ENCODE data around the gene FYCO1. TPM values are rescaled to one million over a fixed set of nuclear protein-coding genes. Genes with fewer than 3 reads are reported as not detected.
A peak's percentile ranks its signal among the peaks of the same experiment; 100 is the strongest.

FYCO1 gene
- total and polyA plus RNA-seq, 2 of the 8 experiments (the other 6 are each of a cell fraction or from before 2014, with no cell fraction given), result 4.8 to 10.8 TPM

- Histone ChIP-seq H3K27ac (ENCODE audit: low read depth, low read length) (no peak overlapping the region), H3K4me1 (replicated peaks in 1 of 4; ENCODE audit: control insufficient read depth in 3 of 4, insufficient read depth in 4 of 4, low read length in 3 of 4) (no peaks in the 10 kb centered on the region), H3K79me1 (ENCODE audit: low read depth, low read length) (no peaks in the 10 kb centered on the region), H2BK15ac (ENCODE audit: low read length) (no peak overlapping the region), H3K56ac (replicated peaks; ENCODE audit: insufficient read length, low read depth, low read length) (no peak overlapping the region), H3K18ac (ENCODE audit: extremely low read depth, low read length) (no peak overlapping the region), H3K4ac (replicated peaks; ENCODE audit: insufficient read length, low read depth, low read length) (no peak overlapping the region), H4K5ac (ENCODE audit: insufficient read length, low read depth, low read length) (no peak overlapping the region), H2BK20ac (ENCODE audit: low read length) (no peak overlapping the region), H3K9ac (replicated peaks in 1 of 4; ENCODE audit: extremely low read depth in 1 of 4, low read depth in 3 of 4, low read length in 3 of 4) (no peak overlapping the region), H3K79me2 (ENCODE audit: control insufficient read depth in 1 of 2, insufficient read depth in 2 of 2, low read length in 2 of 2) (no peaks in the 10 kb centered on the region), H2AK5ac (ENCODE audit: low read depth, low read length) (no peak overlapping the region), H3K36me3 (ENCODE audit: control insufficient read depth in 2 of 4, insufficient read depth in 4 of 4, low read length in 3 of 4) (no peaks in the 10 kb centered on the region), H3K23ac (ENCODE audit: insufficient read length) (no peak overlapping the region), H4K20me1 (replicated peaks in 1 of 2; ENCODE audit: control insufficient read depth in 1 of 2, insufficient read depth in 2 of 2, low read length in 2 of 2) (peaks cover 0 to 4% of the 10 kb centered on the region in 2 experiments), H4K91ac (replicated peaks; ENCODE audit: insufficient read length, low read length) (no peak overlapping the region), H3K9me3 (ENCODE audit: insufficient read depth in 2 of 2, low read depth in 1 of 2, low read length in 1 of 2) (no peaks in the 10 kb centered on the region), H3K23me2 (ENCODE audit: low read depth, low read length) (no peaks in the 10 kb centered on the region), H2BK5ac (ENCODE audit: low read depth, low read length) (no peak overlapping the region), H2BK120ac (replicated peaks; ENCODE audit: low read depth, low read length) (no peak overlapping the region), H3K27me3 (replicated peaks in 1 of 4; ENCODE audit: control insufficient read depth in 3 of 4, extremely low read depth in 1 of 4, insufficient read depth in 3 of 4, low read length in 3 of 4) (no peaks in the 10 kb centered on the region), H3K14ac (ENCODE audit: insufficient read length) (no peak overlapping the region), H2AFZ (ENCODE audit: low read length) (no peak overlapping the region), H2BK12ac (ENCODE audit: low read depth, low read length) (no peak overlapping the region), H3K4me3 (ENCODE audit: extremely low read depth in 1 of 4, insufficient read depth in 2 of 4, low read depth in 3 of 4, low read length in 4 of 4) (no peak overlapping the region), H4K8ac (ENCODE audit: extremely low read depth, insufficient read depth, low read length) (no peak overlapping the region; the same call in 1 of the 2 replicates), H3K4me2 (ENCODE audit: insufficient read depth in 1 of 2, low read depth in 2 of 2, low read length in 2 of 2) (no peak overlapping the region)
- whole genome bisulfite sequencing, 2 experiments (ENCODE audit: extremely low coverage in 1 of 2, insufficient coverage in 1 of 2, insufficient read length in 1 of 2, insufficient replicate concordance in 2 of 2, low coverage in 1 of 2, low lambda C conversion rate in 2 of 2, missing lambda C conversion rate in 1 of 2), result 78% methylated on average over 9 of the region's 9 CpGs; no CpG with 5 or more reads in 1 of the 2 experiments
- FAIRE-seq (no peak), DNase-seq (ENCODE audit: low read depth in 1 of 2, low spot score in 2 of 2) (no peak)
- POLR2A ChIA-PET (ENCODE audit: partially characterized antibody), result no interaction called here
- CTCF ChIA-PET (ENCODE audit: partially characterized antibody), result interaction anchor here (0.6 to 2.5 kb wide), 12 partner anchors 8 to 1536 kb away, joined by 3 to 10 read pairs (median 3); partner anchors contain the start of gene CCR9
- TF ChIP-seq RAD21 (IDR thresholded peaks at IDR 0.05 in 1 of 2, conservative IDR thresholded peaks at IDR 0.05 in 1 of 2; ENCODE audit: low read depth in 2 of 2, low read length in 2 of 2) (peak; percentile 67 to 73), CHD1 (IDR thresholded peaks at IDR 0.05; ENCODE audit: low read depth, low read length) (no peak), CBX8 (IDR thresholded peaks at IDR 0.05; ENCODE audit: borderline replicate concordance, low read depth, low read length) (no peak), SIN3A (conservative IDR thresholded peaks at IDR 0.05 in 1 of 2, IDR thresholded peaks at IDR 0.05 in 1 of 2; ENCODE audit: low read depth in 1 of 2, low read length in 2 of 2) (no peak), CTCF (IDR thresholded peaks at IDR 0.05; ENCODE audit: control extremely low read depth in 1 of 3, insufficient read depth in 1 of 3, low read depth in 1 of 3, low read length in 3 of 3) (peak; percentile 63 to 79 (median 76))
Measured at GRCh38 chr3:45906681-45907407, 88.8 kb downstream of the FYCO1 start.
